RWPE1 (cell line): ENCODE measurements around the gene IER2.

Experiments
- CTCF ChIA-PET: fragments of 350-600 bp; sonication (Branson Sonifier 250); formaldehyde crosslinking; extraction: SDS; loops from one replicate; lab custom pipeline; 2021; lab: Yijun Ruan, JAX
- POLR2A ChIA-PET: fragments of 400-600 bp; formaldehyde crosslinking; extraction: SDS; loops from one replicate; lab custom pipeline; 2020; ENCODE audit warnings: antibody characterized with exemption; ENCODE audit not compliant: low non-redundant PET; lab: Yijun Ruan, JAX
- DNase-seq: peaks from one replicate; pipeline ENCODE4 v3.0.0; 2012; ENCODE audit warnings: low spot score
- H3K27ac ChIP-seq: fragments of 450-650 bp; 2 replicates; pipeline ENCODE4 v1.5.1; 2017
- TF ChIP-seq, protein P1 (sequence below): fragments of 450-650 bp; conservative IDR thresholded peaks from 2 replicates; pipeline ENCODE4 v1.5.1; 2017; ENCODE audit warnings: low read depth, mild to moderate bottlenecking

Gene IER2

DNA sequence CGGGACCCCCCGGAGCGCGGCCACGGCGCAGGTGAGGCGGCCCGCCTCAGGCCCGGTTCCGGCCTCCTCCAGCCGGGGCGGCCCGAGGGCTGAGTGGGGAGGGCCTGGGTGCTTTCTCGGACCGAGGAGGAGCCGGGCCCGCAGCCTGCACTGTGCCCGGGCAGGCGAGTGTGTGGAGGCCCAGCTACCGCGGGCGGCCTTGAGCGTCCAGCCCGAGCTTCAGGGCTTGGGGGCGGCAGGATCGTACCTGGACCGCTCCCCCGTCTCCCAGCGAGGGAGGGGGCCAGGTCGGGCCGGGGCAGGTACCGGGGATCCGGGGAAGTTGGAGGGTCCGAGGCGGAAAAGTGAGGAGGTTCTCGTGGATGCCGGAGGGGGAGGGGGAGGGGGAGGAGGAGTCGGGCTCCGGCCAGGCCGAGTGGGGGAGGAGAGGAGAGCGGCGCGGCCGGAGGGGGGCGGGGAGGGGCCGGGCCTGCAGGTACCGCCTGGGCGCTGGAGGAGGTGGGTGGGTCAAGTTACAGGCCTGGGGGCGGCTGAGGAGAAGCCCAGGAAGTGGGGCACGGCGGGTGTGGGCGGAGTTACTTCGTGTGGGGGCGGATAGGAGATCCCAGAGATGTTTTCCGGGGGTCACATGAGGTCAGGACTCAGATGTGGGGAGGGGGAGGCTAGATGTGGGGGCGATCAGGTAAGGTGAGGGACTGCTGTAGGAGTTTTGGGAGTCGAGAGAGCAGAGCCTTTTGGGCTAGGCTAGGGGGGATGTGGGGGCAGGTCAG lies 31.6 kb upstream of the IER2 start:
- TF ChIP-seq, protein P1, sequence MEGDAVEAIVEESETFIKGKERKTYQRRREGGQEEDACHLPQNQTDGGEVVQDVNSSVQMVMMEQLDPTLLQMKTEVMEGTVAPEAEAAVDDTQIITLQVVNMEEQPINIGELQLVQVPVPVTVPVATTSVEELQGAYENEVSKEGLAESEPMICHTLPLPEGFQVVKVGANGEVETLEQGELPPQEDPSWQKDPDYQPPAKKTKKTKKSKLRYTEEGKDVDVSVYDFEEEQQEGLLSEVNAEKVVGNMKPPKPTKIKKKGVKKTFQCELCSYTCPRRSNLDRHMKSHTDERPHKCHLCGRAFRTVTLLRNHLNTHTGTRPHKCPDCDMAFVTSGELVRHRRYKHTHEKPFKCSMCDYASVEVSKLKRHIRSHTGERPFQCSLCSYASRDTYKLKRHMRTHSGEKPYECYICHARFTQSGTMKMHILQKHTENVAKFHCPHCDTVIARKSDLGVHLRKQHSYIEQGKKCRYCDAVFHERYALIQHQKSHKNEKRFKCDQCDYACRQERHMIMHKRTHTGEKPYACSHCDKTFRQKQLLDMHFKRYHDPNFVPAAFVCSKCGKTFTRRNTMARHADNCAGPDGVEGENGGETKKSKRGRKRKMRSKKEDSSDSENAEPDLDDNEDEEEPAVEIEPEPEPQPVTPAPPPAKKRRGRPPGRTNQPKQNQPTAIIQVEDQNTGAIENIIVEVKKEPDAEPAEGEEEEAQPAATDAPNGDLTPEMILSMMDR: no peak
- H3K27ac ChIP-seq: peak overlapping the region; percentile 87
- peak; percentile 76 for DNase-seq
- ChIA-PET POLR2A (interaction anchor here (1.0 to 1.5 kb wide), 3 partner anchors 14 to 34 kb away, joined by 3 to 8 read pairs (median 5); partner anchors contain the start of genes IER2 and STX10), CTCF (interaction anchor here (1.2 kb wide), 1 partner anchor 9 kb away, joined by 5 read pairs; no protein-coding TSS in a partner anchor)

DNA sequence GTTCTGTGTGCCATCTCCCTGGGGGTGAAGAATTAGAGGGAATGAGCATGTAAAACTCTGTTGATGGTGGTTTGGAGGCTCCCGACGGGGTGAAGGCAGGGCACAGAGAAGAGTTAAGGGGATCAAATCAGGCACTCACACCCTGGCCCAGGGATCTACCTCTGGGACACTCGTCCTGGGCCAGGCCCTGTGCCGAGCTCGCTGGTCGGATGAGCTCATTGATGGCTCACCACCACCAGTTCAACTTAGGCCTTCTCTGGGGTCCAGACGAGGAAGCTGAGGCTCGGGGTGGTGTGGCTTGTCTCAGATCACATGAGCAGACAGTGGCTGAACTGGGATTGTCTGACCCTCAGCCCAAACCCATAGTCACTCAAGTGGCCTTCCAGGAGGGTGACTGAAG lies 30.6 kb upstream of the IER2 start:
- CTCF ChIA-PET: no interaction called here
- POLR2A ChIA-PET: interaction anchor here (0.6 kb wide), 1 partner anchor 51 kb away, joined by 3 read pairs; no protein-coding TSS in a partner anchor
- peak overlapping the region; percentile 87 for H3K27ac ChIP-seq
- DNase-seq: no peak
- TF ChIP-seq, protein P1: no peak

DNA sequence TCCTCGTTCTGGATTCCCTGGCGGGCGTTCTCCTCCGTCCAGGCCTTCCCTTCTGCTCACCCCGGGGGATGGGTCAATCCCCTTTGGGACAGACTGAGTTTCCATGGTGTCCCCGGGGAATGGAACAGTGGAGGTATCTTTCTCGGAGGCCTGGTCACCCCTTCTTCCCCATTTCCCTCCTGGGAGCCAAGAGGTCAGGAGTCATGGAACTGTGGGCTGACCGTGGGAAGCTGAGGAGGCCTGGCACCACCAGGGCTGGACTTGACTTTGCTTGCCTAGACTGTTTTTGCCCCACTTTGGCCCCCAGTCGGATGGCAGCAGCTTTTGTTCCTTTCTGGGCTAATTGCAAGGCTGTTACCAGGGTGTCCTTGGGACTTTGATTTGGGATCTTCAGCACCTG lies 30.2 kb upstream of the IER2 start:
- POLR2A ChIA-PET: interaction anchor here (0.6 kb wide), 1 partner anchor 51 kb away, joined by 3 read pairs; no protein-coding TSS in a partner anchor
- DNase-seq: no peak
- peak overlapping the region; percentile 87 for H3K27ac ChIP-seq
- CTCF ChIA-PET: no interaction called here
- TF ChIP-seq, protein P1: no peak

DNA sequence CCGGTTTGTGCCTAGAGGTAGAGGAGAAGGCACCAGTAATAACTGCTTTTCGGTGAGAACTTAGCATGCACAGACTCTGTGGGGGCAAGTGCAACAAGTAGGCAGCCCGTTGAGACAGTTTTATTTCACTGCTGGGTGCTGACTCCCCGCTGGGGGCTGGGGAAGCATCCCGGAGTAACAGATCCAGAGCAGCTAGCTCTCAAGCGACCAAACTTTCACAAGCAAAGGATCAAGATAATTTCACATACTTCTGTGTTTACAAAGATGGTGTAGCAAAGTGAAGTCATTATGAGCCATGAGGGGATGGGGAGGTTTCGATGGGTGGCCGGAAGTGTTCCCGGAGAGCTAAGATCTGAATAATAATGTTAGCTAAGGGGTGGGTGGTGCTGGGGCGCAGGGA lies 29.4 kb upstream of the IER2 start:
- POLR2A ChIA-PET: no interaction called here
- TF ChIP-seq, protein P1: no peak
- peak overlapping the region; percentile 87 for H3K27ac ChIP-seq
- CTCF ChIA-PET: interaction anchor here (0.5 kb wide), 1 partner anchor 273 kb away, joined by 4 read pairs; no protein-coding TSS in a partner anchor
- DNase-seq: no peak

DNA sequence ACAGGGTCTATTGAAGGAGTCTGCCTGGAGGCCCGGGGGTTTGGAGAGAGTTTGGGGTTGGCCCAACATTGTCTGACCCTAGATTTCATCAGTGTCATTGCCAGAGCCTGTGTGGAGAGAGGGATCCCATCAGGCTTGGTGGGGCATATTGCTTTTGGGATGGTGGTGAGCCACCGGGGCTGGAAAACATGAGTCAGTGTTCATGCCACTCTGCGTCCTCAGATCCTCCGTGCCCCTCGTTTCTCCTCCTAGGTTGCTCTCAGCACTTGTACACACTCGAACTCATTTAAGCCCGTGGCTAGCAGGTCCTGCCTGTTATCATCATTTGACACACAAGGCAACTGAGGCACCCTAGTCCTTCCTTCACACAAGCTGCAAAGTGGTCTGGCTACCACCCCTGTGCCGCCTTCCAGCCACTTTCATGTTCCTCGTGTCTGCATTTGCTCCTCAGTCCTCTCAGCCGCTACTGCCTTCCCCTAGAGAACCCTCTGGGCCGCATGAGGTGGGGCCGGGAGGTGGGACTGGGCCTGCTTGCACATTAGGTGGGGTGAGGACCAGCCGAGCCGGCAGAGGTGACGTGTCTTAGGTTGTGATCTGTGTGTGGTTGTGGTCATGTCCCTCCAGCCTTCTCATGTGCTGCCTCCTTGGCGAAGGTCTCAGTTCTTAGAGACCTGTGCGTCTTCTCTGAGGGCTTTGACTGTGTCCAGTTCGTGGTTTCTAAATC lies 28.5 kb upstream of the IER2 start:
- DNase-seq: no peak
- ChIA-PET CTCF (no interaction called here), POLR2A (no interaction called here)
- H3K27ac ChIP-seq: peak overlapping the region; percentile 87
- TF ChIP-seq, protein P1: no peak

DNA sequence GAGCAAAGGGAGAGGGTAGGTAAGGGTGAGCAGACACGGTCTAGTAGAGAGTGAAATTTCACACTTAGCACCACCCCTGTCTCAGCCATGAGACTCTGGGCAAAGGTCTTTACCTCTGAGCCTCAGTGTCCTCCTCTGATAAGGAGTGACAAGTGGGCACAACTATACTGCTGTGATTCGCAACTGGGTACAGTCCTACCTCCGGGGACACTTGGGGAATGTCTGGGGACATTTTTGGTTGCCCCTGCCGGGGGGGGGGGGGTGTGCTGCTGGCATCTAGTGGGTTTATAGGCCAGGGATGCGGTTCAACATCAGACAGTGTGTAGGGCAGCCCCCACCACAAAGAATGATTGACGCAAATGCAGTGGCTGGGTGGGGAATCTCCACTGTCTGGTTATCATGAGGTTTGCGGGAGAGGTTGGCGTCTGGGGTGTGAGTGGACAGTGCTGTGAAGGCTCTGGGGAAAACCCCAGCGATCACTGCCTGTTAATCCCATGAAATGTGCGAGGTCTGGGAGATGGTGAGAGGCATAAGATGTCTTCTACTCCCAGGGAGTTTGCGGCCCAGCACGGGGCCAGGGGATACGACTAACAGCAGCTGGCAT lies 27.8 kb upstream of the IER2 start:
- ChIA-PET CTCF (interaction anchor here (1.1 kb wide), 1 partner anchor 28 kb away, joined by 3 read pairs; no protein-coding TSS in a partner anchor), POLR2A (no interaction called here)
- peak overlapping the region; percentile 87 for H3K27ac ChIP-seq
- TF ChIP-seq, protein P1: no peak
- DNase-seq: no peak
